Endothelial cell of umbilical vein (primary cell): ENCODE data around the gene HPSE2. TPM values are rescaled to one million over a fixed set of nuclear protein-coding genes. Genes with fewer than 3 reads are reported as not detected.

Experiments
- BruUV-seq: library from RNA; stranded (reverse); fragments of 400-500 nt; replicated peaks from 2 replicates; lab custom pipeline; 2021; lab: Mats Ljungman, UMichigan
- CTCF ChIA-PET: fragments of 300-600, 350-600 bp; sonication (Branson Sonifier 250); formaldehyde crosslinking; loops from one replicate; lab custom pipeline; 2021; ENCODE audit warnings: antibody characterized with exemption, inconsistent platforms; lab: Charles Lee
- POLR2A ChIA-PET: fragments of 300-600, 350-600 bp; sonication (Branson Sonifier 250); formaldehyde crosslinking; loops from one replicate; lab custom pipeline; 2021; ENCODE audit warnings: antibody characterized with exemption, inconsistent platforms; lab: Charles Lee
- DNase-seq: peaks from one replicate; pipeline ENCODE4 v3.0.0-alpha.2; 2011; ENCODE audit warnings: low read depth, low spot score
- FAIRE-seq: peaks from 2 replicates; lab custom pipeline; 2011; peaks lifted over from hg19 to GRCh38; lab: Jason Lieb, UNC
- H2AFZ ChIP-seq: 2 replicates; pipeline ENCODE4 v1.6.0; 2012; ENCODE audit warnings: low read depth, low read length, control low read depth, inconsistent platforms
- H3K27ac ChIP-seq: 2 replicates; pipeline ENCODE4 v1.5.1; 2011; ENCODE audit warnings: low read depth, mild to moderate bottlenecking, control low read depth, low read length, moderate library complexity; ENCODE audit not compliant: insufficient read depth
- H3K27me3 ChIP-seq, 2 experiments: 2 replicates each; pipeline versions ENCODE4 v1.6.0 to v1.6.1; 2011; ENCODE audit warnings: low read length in 2 of 2, mixed read lengths in 1 of 2; ENCODE audit not compliant: control insufficient read depth in 2 of 2, insufficient read depth in 2 of 2
- H3K36me3 ChIP-seq, 2 experiments: 2 replicates in 1 of 2; 3 replicates in 1 of 2; pipeline ENCODE4 v1.5.1; 2011; ENCODE audit warnings: low read length in 2 of 2, mild to moderate bottlenecking in 1 of 2, moderate library complexity in 1 of 2; ENCODE audit not compliant: control insufficient read depth in 2 of 2, insufficient read depth in 2 of 2; ENCODE audit errors: extremely low read depth in 1 of 2
- H3K4me1 ChIP-seq: 3 replicates; pipeline ENCODE4 v1.5.1; 2011; ENCODE audit warnings: mild to moderate bottlenecking, low read length; ENCODE audit not compliant: control insufficient read depth, insufficient read depth; ENCODE audit errors: extremely low read depth
- H3K4me2 ChIP-seq: 2 replicates; pipeline ENCODE4 v1.6.1; 2011; ENCODE audit warnings: low read length, control low read depth, mixed read lengths; ENCODE audit not compliant: insufficient read depth
- H3K4me3 ChIP-seq, 3 experiments: fragments of 200-600 bp in 1 of 3; sonication (generic), shearing (Covaris generic) in 1 of 3; replicated peaks in 1 of 3; 2 replicates each; pipeline ENCODE4 v1.5.1; 2011 to 2016; ENCODE audit warnings: control low read depth in 3 of 3, low read length in 3 of 3, mild to moderate bottlenecking in 2 of 3, inconsistent platforms in 1 of 3, low read depth in 1 of 3, moderate library complexity in 1 of 3; ENCODE audit not compliant: insufficient read depth in 1 of 3
- H3K79me2 ChIP-seq: 2 replicates; pipeline ENCODE4 v1.6.0; 2012; ENCODE audit warnings: low read length, inconsistent platforms; ENCODE audit not compliant: control insufficient read depth, insufficient read depth
- H3K9ac ChIP-seq: replicated peaks from 2 replicates; pipeline ENCODE3; 2011; ENCODE audit warnings: low read length, control low read depth; ENCODE audit not compliant: insufficient read depth; ENCODE audit errors: extremely low read depth
- H3K9me1 ChIP-seq: replicated peaks from 3 replicates; pipeline ENCODE4 v1.6.0; 2011; ENCODE audit warnings: mild to moderate bottlenecking, low read length; ENCODE audit not compliant: control insufficient read depth, insufficient read depth; ENCODE audit errors: extremely low read depth
- H3K9me3 ChIP-seq: replicated peaks from 2 replicates; pipeline ENCODE4 v1.5.1; 2012; ENCODE audit warnings: low read length, inconsistent platforms; ENCODE audit not compliant: control insufficient read depth, insufficient read depth
- H4K20me1 ChIP-seq: replicated peaks from 2 replicates; pipeline ENCODE3; 2011; ENCODE audit warnings: mild to moderate bottlenecking, low read length; ENCODE audit not compliant: control insufficient read depth, insufficient read depth; ENCODE audit errors: extremely low read depth
- EZH2 ChIP-seq: IDR thresholded peaks from 2 replicates; pipeline ENCODE4 v1.6.1; 2012; ENCODE audit warnings: borderline replicate concordance, low read depth, mild to moderate bottlenecking, moderate library complexity, low read length, inconsistent platforms; ENCODE audit not compliant: severe bottlenecking
- FOS ChIP-seq: IDR thresholded peaks from 2 replicates; pipeline ENCODE4 v1.6.1; 2011; ENCODE audit warnings: mild to moderate bottlenecking, low read length, moderate library complexity, borderline replicate concordance; ENCODE audit not compliant: insufficient read depth
- MYC ChIP-seq: IDR thresholded peaks from one replicate; pipeline ENCODE4 v1.6.1; 2011; ENCODE audit warnings: mild to moderate bottlenecking, low read depth, low read length
- POLR2A ChIP-seq: IDR thresholded peaks from 2 replicates; pipeline ENCODE4 v1.6.1; 2012; ENCODE audit warnings: low read depth, mild to moderate bottlenecking, control low read depth, low read length
- POLR2AphosphoS5 ChIP-seq: IDR thresholded peaks from 2 replicates; pipeline ENCODE4 v1.6.1; 2012; ENCODE audit warnings: low read depth, mild to moderate bottlenecking, control low read depth, low read length, moderate library complexity; ENCODE audit not compliant: insufficient read depth
- dilution Hi-C: fragments of 300-500 bp; cut with MboI; formaldehyde crosslinking; loops from one replicate; pipeline ENCODE4 v1.15.0; 2019; ENCODE audit warnings: low sequenced_read_pairs; ENCODE audit not compliant: extremely low pct_ligation_motif_present
- intact Hi-C: fragments of 100-400 bp; cut with micrococcal nuclease; formaldehyde crosslinking; loops from one replicate; pipeline ENCODE4 v1.10.0; 2022
- polyA plus RNA-seq, 4 experiments: library from polyadenylated mRNA; depleted of rRNA in 3 of 4; stranded (reverse) in 3 of 4; unstranded in 1 of 4; fragments of >200 nt; gene quantifications; 2 replicates each; pipeline versions ENCODE4 v1.2.1 to v1.2.3, GENCODE V29; 2011 to 2012; ENCODE audit warnings: missing spikeins in 1 of 4
- total RNA-seq: library from RNA; stranded (reverse); gene quantifications from 2 replicates; pipeline ENCODE4 v1.2.3, GENCODE V29; 2021
- TF ChIP-seq, protein P1 (sequence below): IDR thresholded peaks from 2 replicates; pipeline ENCODE4 v1.6.1; 2011; ENCODE audit not compliant: insufficient read depth, insufficient read length
- TF ChIP-seq, protein P2 (sequence below), 2 donors: IDR thresholded peaks; 1 replicate in 1 of 2; 2 replicates in 1 of 2; pipeline ENCODE4 v1.5.1; 2011; ENCODE audit warnings: low read length in 2 of 2, mild to moderate bottlenecking in 2 of 2, moderate library complexity in 2 of 2, control low read depth in 1 of 2, inconsistent platforms in 1 of 2, low read depth in 1 of 2; ENCODE audit not compliant: insufficient read depth in 1 of 2; ENCODE audit errors: extremely low read depth in 1 of 2

The HPSE2 gene
- total and polyA plus RNA-seq, 2 donors (not counting 3 experiments of a cell fraction or from before 2014, with no cell fraction given), result not detected

DNA sequence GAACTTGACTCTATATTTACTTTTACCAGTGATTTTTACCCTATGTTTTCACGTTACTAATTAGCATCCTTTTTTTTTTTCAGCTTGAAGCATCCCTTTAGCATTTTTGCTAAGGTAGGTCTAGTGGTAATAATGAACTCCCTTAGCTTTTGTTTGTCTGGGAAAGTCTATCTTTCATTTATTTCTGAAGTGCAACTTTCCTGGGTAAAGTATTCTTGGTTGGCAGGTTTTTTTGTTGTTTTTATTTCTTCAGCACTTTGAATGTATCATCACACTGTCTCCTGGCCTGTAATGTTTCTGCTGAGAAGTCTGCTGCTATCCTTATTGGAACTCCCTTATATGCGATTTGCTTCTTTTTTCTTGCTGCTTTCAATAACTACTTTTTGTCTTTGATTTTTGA is 639.2 kb downstream of the HPSE2 start:
- Histone ChIP-seq H3K4me3 (no peak overlapping the region), H3K9ac (no peak overlapping the region), H3K27ac (no peak overlapping the region), H3K4me1 (no peaks in the 10 kb centered on the region), H3K9me1 (no peaks in the 10 kb centered on the region), H3K9me3 (no peaks in the 10 kb centered on the region), H3K27me3 (no peaks in the 10 kb centered on the region), H3K79me2 (no peaks in the 10 kb centered on the region), H4K20me1 (no peaks in the 10 kb centered on the region), H3K36me3 (no peaks in the 10 kb centered on the region), H3K4me2 (no peak overlapping the region), H2AFZ (no peak overlapping the region)
- dilution Hi-C loops (no loop called here), intact Hi-C loops (no loop called here)
- TF ChIP-seq EZH2 (no peak), POLR2A (no peak), POLR2AphosphoS5 (no peak), FOS (no peak), MYC (no peak)
- TF ChIP-seq, protein P1, sequence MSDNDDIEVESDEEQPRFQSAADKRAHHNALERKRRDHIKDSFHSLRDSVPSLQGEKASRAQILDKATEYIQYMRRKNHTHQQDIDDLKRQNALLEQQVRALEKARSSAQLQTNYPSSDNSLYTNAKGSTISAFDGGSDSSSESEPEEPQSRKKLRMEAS, result no peak
- TF ChIP-seq, protein P2, sequence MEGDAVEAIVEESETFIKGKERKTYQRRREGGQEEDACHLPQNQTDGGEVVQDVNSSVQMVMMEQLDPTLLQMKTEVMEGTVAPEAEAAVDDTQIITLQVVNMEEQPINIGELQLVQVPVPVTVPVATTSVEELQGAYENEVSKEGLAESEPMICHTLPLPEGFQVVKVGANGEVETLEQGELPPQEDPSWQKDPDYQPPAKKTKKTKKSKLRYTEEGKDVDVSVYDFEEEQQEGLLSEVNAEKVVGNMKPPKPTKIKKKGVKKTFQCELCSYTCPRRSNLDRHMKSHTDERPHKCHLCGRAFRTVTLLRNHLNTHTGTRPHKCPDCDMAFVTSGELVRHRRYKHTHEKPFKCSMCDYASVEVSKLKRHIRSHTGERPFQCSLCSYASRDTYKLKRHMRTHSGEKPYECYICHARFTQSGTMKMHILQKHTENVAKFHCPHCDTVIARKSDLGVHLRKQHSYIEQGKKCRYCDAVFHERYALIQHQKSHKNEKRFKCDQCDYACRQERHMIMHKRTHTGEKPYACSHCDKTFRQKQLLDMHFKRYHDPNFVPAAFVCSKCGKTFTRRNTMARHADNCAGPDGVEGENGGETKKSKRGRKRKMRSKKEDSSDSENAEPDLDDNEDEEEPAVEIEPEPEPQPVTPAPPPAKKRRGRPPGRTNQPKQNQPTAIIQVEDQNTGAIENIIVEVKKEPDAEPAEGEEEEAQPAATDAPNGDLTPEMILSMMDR (IDR thresholded peaks at IDR 0.05; ENCODE audit: extremely low read depth in 1 of 2, insufficient read depth in 1 of 2, low read depth in 1 of 2, low read length in 2 of 2), result no peak
- FAIRE-seq, result no peak
- no TSS peak for BruUV-seq
- ChIA-PET POLR2A (no interaction called here), CTCF (no interaction called here)
- no peak for DNase-seq
